Left cardiac atrium (tissue), 4 donors: ENCODE data around the gene ADD2. TPM values are rescaled to one million over a fixed set of nuclear protein-coding genes. Genes with fewer than 3 reads are reported as not detected.
"Not testable (repeated sequence)": the region's sequence is repeated elsewhere in the genome, so short reads cannot be mapped to it uniquely, and the experiment has no call there.

Experiments
- ATAC-seq, 2 donors: fragments of 200-7000 bp; cut with Tn5 transposase; one replicate each; pipeline ENCODE4 v1.9.1; 2020; ENCODE audit warnings: mild to moderate bottlenecking in 2 of 2, moderate library complexity in 2 of 2
- DNase-seq: peaks from one replicate; pipeline ENCODE4 v3.0.0-alpha.2; 2020
- intact Hi-C, 2 donors: fragments of 100-400 bp; cut with DNase I; formaldehyde crosslinking; loops; one replicate each; pipeline versions ENCODE4 v1.14.1 to v1.15.1; 2022 to 2023
- total RNA-seq, 2 donors: library from RNA; stranded (reverse); fragmentation: NEBNext Ultra II Directional; extraction: Animal tissue kit (Norgen Biotek cat#: 25700); gene quantifications; one replicate each; pipeline ENCODE4 v1.2.1, GENCODE V29; 2021
- donor health status: DM: no; HTN: yes; CAD: no.
- donor health status: DM: no; HTN: yes; CAD: no; lungs with severe emphysema.
- donor health status: DM: yes; HTN: yes; CAD: no.
- donor health status: Dilated cardiomyopathy.

Gene ADD2
- total RNA-seq, 2 donors from 2014 or later: 2.2 to 2.8 TPM

GRCh38 chr2:70632966-70633365 lies 135.0 kb downstream of the ADD2 start:
- no peak for DNase-seq
- intact Hi-C loops: no loop called here
- no peak for ATAC-seq

GRCh38 chr2:70632388-70632787 lies 135.6 kb downstream of the ADD2 start:
- intact Hi-C loops: no loop called here
- DNase-seq (no peak), ATAC-seq (no peak)

GRCh38 chr2:70630761-70631160 lies 137.2 kb downstream of the ADD2 start:
- intact Hi-C loops: no loop called here

GRCh38 chr2:70627211-70627898 lies 140.6 kb downstream of the ADD2 start:
- DNase-seq (no peak), ATAC-seq (no peak)

More at GRCh38 chr2:70630761-70631160, 137.2 kb downstream of the ADD2 start:
- ATAC-seq (no peak), DNase-seq (no peak)

GRCh38 chr2:70626254-70626990 lies 141.6 kb downstream of the ADD2 start:
- DNase-seq (no peak), ATAC-seq (peak in 1 of 2 donors; percentile 18)
- intact Hi-C loops: no loop called here

More at GRCh38 chr2:70627211-70627898, 140.6 kb downstream of the ADD2 start:
- intact Hi-C loops: no loop called here

- ATAC-seq, intact Hi-C loops, DNase-seq: not testable (repeated sequence)
Measured at GRCh38 chr2:70621536-70621935, 146.5 kb downstream of the ADD2 start.

- intact Hi-C loops: no loop called here
- ATAC-seq (no peak), DNase-seq (no peak)
Measured at GRCh38 chr2:70620020-70620419, 148.0 kb downstream of the ADD2 start.

- no peak for DNase-seq
- intact Hi-C loops: loop anchor here (5.0 kb wide), 2 partner anchors 67 to 277 kb away; partner anchors contain the start of gene TGFA (in 1 of the 2)
- ATAC-seq: no peak
Measured at GRCh38 chr2:70619167-70619566, 148.8 kb downstream of the ADD2 start.

GRCh38 chr2:70616168-70616694 lies 151.8 kb downstream of the ADD2 start:
- no peak for DNase-seq
- no peak for ATAC-seq
- intact Hi-C loops: loop anchor here (5.0 kb wide), 2 partner anchors 64 to 274 kb away; partner anchors contain the start of gene TGFA (in 1 of the 2)

- ATAC-seq (no peak), DNase-seq (no peak)
- intact Hi-C loops: loop anchor here (5.0 kb wide), 2 partner anchors 63 to 273 kb away; partner anchors contain the start of gene TGFA (in 1 of the 2)
Measured at GRCh38 chr2:70615222-70615621, 152.8 kb downstream of the ADD2 start.

GRCh38 chr2:70613521-70613920 lies 154.5 kb downstream of the ADD2 start:
- DNase-seq: no peak
- no peak for ATAC-seq
- intact Hi-C loops: no loop called here

- ATAC-seq: no peak
- no peak for DNase-seq
- intact Hi-C loops: no loop called here
Measured at GRCh38 chr2:70612574-70612973, 155.4 kb downstream of the ADD2 start.

GRCh38 chr2:70608373-70608772 lies 159.6 kb downstream of the ADD2 start:
- intact Hi-C loops: no loop called here
- DNase-seq: no peak
- ATAC-seq: no peak

- ATAC-seq (no peak), DNase-seq (no peak)
- intact Hi-C loops: no loop called here
Measured at GRCh38 chr2:70607121-70607561, 160.9 kb downstream of the ADD2 start.

Other genes with a start within 250 kb of the ADD2 start
- gene TGFA, start 214.4 kb downstream of the ADD2 start, total RNA-seq: 1 to 10 TPM; 1.0 TPM
- not detected for gene FIGLA, start 22.4 kb upstream of the ADD2 start, total RNA-seq
- gene CLEC4F, start 52.4 kb upstream of the ADD2 start, total RNA-seq: under 1 TPM; 0.12 to 0.21 TPM
- gene CD207, start 67.6 kb upstream of the ADD2 start, total RNA-seq: under 1 TPM in 1 of 2 donors, not detected in 1; 0.24 TPM
- under 1 TPM; 0.47 to 0.81 TPM for gene VAX2, start 132.4 kb upstream of the ADD2 start, total RNA-seq
- under 1 TPM; 0.85 to 0.89 TPM for gene ATP6V1B1, start 167.7 kb upstream of the ADD2 start, total RNA-seq
- gene ANKRD53, start 210.4 kb upstream of the ADD2 start, total RNA-seq: 1 to 10 TPM; 1.8 to 2.3 TPM
- gene TEX261, start 226.7 kb upstream of the ADD2 start, total RNA-seq: 10 to 100 TPM; 54.8 to 60.4 TPM